Caco-2 (cell line): ENCODE results near the gene PTRH2. TPM values are rescaled to one million over a fixed set of nuclear protein-coding genes. Genes with fewer than 3 reads are reported as not detected.

Source experiments
- BruUV-seq: library from RNA; stranded (reverse); fragments of 400-500 nt; replicated peaks from 2 replicates; lab custom pipeline; 2021; lab: Mats Ljungman, UMichigan
- CTCF ChIA-PET: fragments of 300-600 bp; sonication (Branson Sonifier 250); formaldehyde crosslinking; loops from one replicate; lab custom pipeline; 2022; ENCODE audit warnings: antibody characterized with exemption; lab: Charles Lee
- POLR2A ChIA-PET: fragments of 300-600 bp; sonication (Branson Sonifier 250); formaldehyde crosslinking; loops from one replicate; lab custom pipeline; 2022; ENCODE audit warnings: antibody characterized with exemption; lab: Charles Lee
- DNase-seq, 2 experiments: peaks; one replicate each; pipeline versions ENCODE4 v3.0.0 to v3.0.0-alpha.2; 2020 to 2022
- H3K27me3 ChIP-seq: replicated peaks from 2 replicates; pipeline ENCODE4 v1.6.0; 2011; ENCODE audit warnings: low read length; ENCODE audit not compliant: control insufficient read depth, insufficient read depth
- H3K36me3 ChIP-seq: 2 replicates; pipeline ENCODE4 v1.5.1; 2011; ENCODE audit warnings: low read length; ENCODE audit not compliant: control insufficient read depth, insufficient read depth
- H3K4me1 ChIP-seq: fragments of 250-450 bp; sonication (Bioruptor Pico); 2 replicates; pipeline ENCODE4 v1.5.1; 2020; ENCODE audit warnings: mild to moderate bottlenecking
- H3K4me3 ChIP-seq: 2 replicates; pipeline ENCODE4 v1.5.1; 2011; ENCODE audit warnings: low read depth, mild to moderate bottlenecking, control low read depth, low read length
- H3K9me3 ChIP-seq: fragments of 250-450 bp; sonication (Bioruptor Pico); 2 replicates; pipeline ENCODE4 v1.5.1; 2020; ENCODE audit warnings: mild to moderate bottlenecking, moderate library complexity
- H3K27ac Mint-ChIP-seq: one replicate; pipeline ENCODE4 v1.8.0; 2022; ENCODE audit warnings: mixed read lengths; ENCODE audit not compliant: unreplicated experiment
- H3K27me3 Mint-ChIP-seq: one replicate; pipeline ENCODE4 v1.8.0; 2022; ENCODE audit warnings: mixed read lengths; ENCODE audit not compliant: insufficient read depth, unreplicated experiment
- H3K36me3 Mint-ChIP-seq: one replicate; pipeline ENCODE4 v1.8.0; 2022; ENCODE audit warnings: mild to moderate bottlenecking, mixed read lengths; ENCODE audit not compliant: insufficient read depth, unreplicated experiment
- H3K4me1 Mint-ChIP-seq: one replicate; pipeline ENCODE4 v1.8.0; 2022; ENCODE audit warnings: low read depth, mixed read lengths; ENCODE audit not compliant: unreplicated experiment
- H3K4me3 Mint-ChIP-seq: one replicate; pipeline ENCODE4 v1.8.0; 2022; ENCODE audit warnings: mild to moderate bottlenecking, moderate library complexity, mixed read lengths; ENCODE audit not compliant: unreplicated experiment
- H3K9me3 Mint-ChIP-seq: one replicate; pipeline ENCODE4 v1.8.0; 2022; ENCODE audit warnings: mixed read lengths; ENCODE audit not compliant: unreplicated experiment
- CTCF ChIP-seq, 2 experiments: fragments of 200-600 bp in 1 of 2; IDR thresholded peaks; 1 replicate in 1 of 2; 2 replicates in 1 of 2; pipeline versions ENCODE4 v1.5.1 to v1.8.0; 2011 to 2022; ENCODE audit warnings: antibody characterized with exemption in 1 of 2, control low read depth in 1 of 2, inconsistent platforms in 1 of 2, low read depth in 1 of 2, low read length in 1 of 2, mild to moderate bottlenecking in 1 of 2, moderate library complexity in 1 of 2; ENCODE audit not compliant: insufficient read depth in 1 of 2, severe bottlenecking in 1 of 2, unreplicated experiment in 1 of 2
- intact Hi-C: fragments of 100-400 bp; cut with micrococcal nuclease; formaldehyde crosslinking; loops from one replicate; pipeline ENCODE4 v1.10.0; 2022; ENCODE audit not compliant: unreplicated experiment
- total RNA-seq: library from RNA; stranded (reverse); gene quantifications from 2 replicates; pipeline ENCODE4 v1.2.3, GENCODE V29; 2022

Gene PTRH2
- total RNA-seq, 1 experiment from 2014 or later = 36.1 TPM

GRCh38 chr17:59698143-59698542, 9.1 kb downstream of the PTRH2 start:
- no peak overlapping the region for H3K4me3 Mint-ChIP-seq
- CTCF ChIA-PET = no interaction called here

GRCh38 chr17:59696682-59697277, 10.4 kb downstream of the PTRH2 start:
- H3K36me3 ChIP-seq = peaks cover 5% of the 10 kb centered on the region
- no peak for TF ChIP-seq CTCF (IDR thresholded peaks at IDR 0.05; ENCODE audit: insufficient read depth in 1 of 2, low read depth in 1 of 2, low read length in 1 of 2, severe bottlenecking in 1 of 2, unreplicated experiment in 1 of 2)
- no peak overlapping the region for H3K4me3 Mint-ChIP-seq
- no TSS peak for BruUV-seq
- intact Hi-C loops = no loop called here
- H3K27me3 ChIP-seq = no peaks in the 10 kb centered on the region
- no peaks in the 10 kb centered on the region for H3K4me1 ChIP-seq
- peaks cover 93% of the 10 kb centered on the region for H3K36me3 Mint-ChIP-seq
- no peaks in the 10 kb centered on the region for H3K9me3 Mint-ChIP-seq
- DNase-seq = no peak
- peak overlapping the region; percentile 18 for H3K27ac Mint-ChIP-seq
- H3K9me3 ChIP-seq = no peaks in the 10 kb centered on the region
- no peaks in the 10 kb centered on the region for H3K27me3 Mint-ChIP-seq
- POLR2A ChIA-PET = no interaction called here
- H3K4me1 Mint-ChIP-seq = peaks cover 6% of the 10 kb centered on the region
- no peak overlapping the region for H3K4me3 ChIP-seq
- CTCF ChIA-PET = no interaction called here

More at GRCh38 chr17:59698143-59698542, 9.1 kb downstream of the PTRH2 start:
- intact Hi-C loops = no loop called here
- POLR2A ChIA-PET = no interaction called here
- no peak for TF ChIP-seq CTCF (IDR thresholded peaks at IDR 0.05; ENCODE audit: insufficient read depth in 1 of 2, low read depth in 1 of 2, low read length in 1 of 2, severe bottlenecking in 1 of 2, unreplicated experiment in 1 of 2)
- Mint-ChIP-seq H3K27me3 (no peaks in the 10 kb centered on the region), H3K4me1 (peaks cover 11% of the 10 kb centered on the region), H3K27ac (no peak overlapping the region), H3K9me3 (no peaks in the 10 kb centered on the region), H3K36me3 (peaks cover 87% of the 10 kb centered on the region)
- Histone ChIP-seq H3K4me3 (no peak overlapping the region), H3K4me1 (no peaks in the 10 kb centered on the region), H3K9me3 (no peaks in the 10 kb centered on the region), H3K27me3 (no peaks in the 10 kb centered on the region), H3K36me3 (peaks cover 5% of the 10 kb centered on the region)
- no TSS peak for BruUV-seq
- DNase-seq = no peak

GRCh38 chr17:59695945-59696681, 11.1 kb downstream of the PTRH2 start:
- H3K4me3 Mint-ChIP-seq = no peak overlapping the region
- H3K4me3 ChIP-seq = no peak overlapping the region
- DNase-seq = no peak
- no peaks in the 10 kb centered on the region for H3K27me3 Mint-ChIP-seq
- H3K27ac Mint-ChIP-seq = peak overlapping the region; percentile 18
- no peak for TF ChIP-seq CTCF (IDR thresholded peaks at IDR 0.05; ENCODE audit: insufficient read depth in 1 of 2, low read depth in 1 of 2, low read length in 1 of 2, severe bottlenecking in 1 of 2, unreplicated experiment in 1 of 2)
- intact Hi-C loops = no loop called here
- peaks cover 96% of the 10 kb centered on the region for H3K36me3 Mint-ChIP-seq
- BruUV-seq = no TSS peak
- H3K27me3 ChIP-seq = no peaks in the 10 kb centered on the region
- H3K4me1 ChIP-seq = no peaks in the 10 kb centered on the region
- CTCF ChIA-PET = no interaction called here
- POLR2A ChIA-PET = no interaction called here
- no peaks in the 10 kb centered on the region for H3K9me3 Mint-ChIP-seq
- H3K36me3 ChIP-seq = peaks cover 6% of the 10 kb centered on the region
- no peaks in the 10 kb centered on the region for H3K9me3 ChIP-seq
- peaks cover 6% of the 10 kb centered on the region for H3K4me1 Mint-ChIP-seq
